NOMO-1 (cell line): Measurements from ENCODE around the gene UGT1A8.
"Not testable (repeated sequence)": the region's sequence is repeated elsewhere in the genome, so short reads cannot be mapped to it uniquely, and the experiment has no call there.

Experiments used
- DNase-seq, 2 experiments: peaks; one replicate each; lab custom pipeline; 2025; ENCODE audit not compliant: unreplicated experiment in 2 of 2; lab: John Stamatoyannopoulos, UW

Gene UGT1A8

DNA sequence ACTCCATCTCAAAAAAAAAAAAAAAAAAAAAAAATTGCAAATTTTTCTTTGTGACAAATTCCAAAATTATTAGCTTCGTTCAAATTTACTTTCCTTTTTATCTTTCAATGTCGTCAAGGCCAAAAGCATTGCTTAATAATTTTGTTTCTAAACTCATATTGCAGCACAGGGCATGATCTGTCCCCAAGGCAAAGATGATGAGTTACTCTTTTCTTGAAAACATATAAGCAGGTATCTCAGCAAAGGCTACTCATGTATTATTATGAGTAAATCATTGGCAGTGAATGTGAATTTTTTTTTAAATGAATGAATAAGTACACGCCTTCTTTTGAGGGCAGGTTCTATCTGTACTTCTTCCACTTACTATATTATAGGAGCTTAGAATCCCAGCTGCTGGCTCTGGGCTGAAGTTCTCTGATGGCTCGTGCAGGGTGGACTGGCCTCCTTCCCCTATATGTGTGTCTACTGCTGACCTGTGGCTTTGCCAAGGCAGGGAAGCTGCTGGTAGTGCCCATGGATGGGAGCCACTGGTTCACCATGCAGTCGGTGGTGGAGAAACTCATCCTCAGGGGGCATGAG, 64.2 kb downstream of the UGT1A8 start, which contains the start of gene UGT1A7:
Gene UGT1A7 (plus strand): TSS at position 381 of the 579 bp plus-strand sequence. CDS start 37 bp downstream, at position 418.
- DNase-seq: no peak

DNA sequence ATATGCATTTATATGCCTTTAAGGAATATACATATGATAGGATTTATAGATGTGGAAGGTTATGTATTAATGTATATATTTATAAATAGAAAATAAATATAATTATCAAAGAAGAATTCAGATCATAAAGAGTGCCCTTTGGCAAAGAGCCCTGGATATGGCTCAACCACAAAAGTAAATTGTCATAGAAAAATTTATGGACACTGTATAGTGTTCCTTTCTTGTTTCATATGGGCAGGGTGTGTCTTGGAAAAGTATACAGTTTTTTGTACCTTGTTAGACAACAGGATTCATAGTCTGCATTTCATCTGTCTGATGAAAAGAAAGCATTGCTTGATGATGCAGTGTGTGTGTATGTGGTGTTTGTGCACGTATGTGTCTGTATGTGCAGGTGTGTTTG, 67.2 kb downstream of the UGT1A8 start:
- no peak for DNase-seq

DNA sequence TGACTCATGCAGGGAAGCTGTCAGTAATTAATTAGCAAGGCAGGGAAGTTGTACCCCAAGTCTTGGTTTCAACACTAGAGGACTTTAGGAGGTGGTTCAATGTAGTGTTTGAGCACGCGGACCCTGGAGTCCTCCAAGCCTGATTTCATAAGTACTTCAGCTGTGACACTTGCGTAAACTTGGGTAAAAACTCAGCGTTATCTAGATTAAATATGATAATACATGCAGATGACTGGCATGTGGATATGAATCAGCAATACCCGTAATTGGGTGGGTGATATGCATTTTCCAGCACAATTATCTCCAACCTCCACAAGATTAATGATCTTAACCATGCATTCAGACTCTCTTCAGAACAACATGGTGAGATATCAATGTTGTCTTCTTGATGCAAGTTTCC, 69.5 kb downstream of the UGT1A8 start:
- no peak for DNase-seq

DNA sequence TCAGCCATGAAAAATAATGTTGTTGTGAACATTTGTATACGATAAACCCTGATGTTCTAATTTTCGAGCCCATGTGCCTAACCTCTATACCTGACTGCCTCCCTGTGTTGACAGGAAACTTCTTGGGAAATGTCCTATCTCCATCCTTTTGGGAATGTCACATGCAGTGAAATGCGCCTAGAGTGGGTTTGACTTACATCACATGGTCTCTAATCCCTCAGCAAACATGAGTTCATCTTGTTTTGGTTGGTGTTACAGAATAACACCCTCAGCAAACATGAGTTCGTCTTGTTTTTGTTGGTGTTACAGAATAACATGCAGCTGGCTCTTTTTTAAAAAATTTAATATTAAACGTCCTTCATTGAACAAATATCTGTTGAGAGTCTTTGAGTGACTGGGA, 70.9 kb downstream of the UGT1A8 start:
- no peak for DNase-seq

DNA sequence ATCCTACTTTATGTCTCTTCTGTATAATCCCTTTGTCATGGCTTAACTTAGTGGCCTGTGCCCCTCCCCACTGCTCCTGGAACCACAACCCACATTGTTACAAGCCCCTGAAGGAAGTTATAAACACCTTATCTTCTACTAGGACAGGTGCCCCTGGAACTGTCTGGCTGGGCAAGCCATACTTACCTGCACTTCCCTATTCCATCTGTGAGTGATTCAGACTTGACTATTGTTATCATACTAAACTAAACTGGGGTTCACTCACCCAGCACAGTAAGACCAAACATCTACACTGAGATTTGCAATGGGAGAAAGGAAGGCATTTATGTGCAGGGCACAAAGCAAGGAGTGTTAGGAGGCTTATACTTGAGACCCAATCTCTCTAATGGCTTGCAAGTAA, 71.6 kb downstream of the UGT1A8 start:
- DNase-seq: no peak

DNA sequence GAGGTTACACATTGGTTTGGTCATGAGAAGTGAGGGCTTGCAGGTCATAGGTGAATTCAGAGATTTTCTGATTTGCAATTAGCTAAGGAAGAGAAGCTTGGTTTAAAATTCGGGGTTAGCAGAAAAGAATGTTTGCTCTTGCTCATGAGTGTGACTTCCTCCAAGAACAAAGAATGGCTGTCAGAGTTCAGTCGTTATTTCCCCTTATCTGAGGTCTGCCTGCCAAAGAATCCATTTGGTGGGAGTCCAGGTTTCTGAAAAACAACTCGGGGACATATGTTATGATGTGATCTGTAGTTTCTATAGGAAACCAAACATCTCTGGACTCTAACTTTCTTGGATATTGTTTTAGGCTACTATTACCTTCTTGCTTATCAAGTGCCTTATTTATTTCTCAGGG, 72.1 kb downstream of the UGT1A8 start:
- no peak for DNase-seq

DNA sequence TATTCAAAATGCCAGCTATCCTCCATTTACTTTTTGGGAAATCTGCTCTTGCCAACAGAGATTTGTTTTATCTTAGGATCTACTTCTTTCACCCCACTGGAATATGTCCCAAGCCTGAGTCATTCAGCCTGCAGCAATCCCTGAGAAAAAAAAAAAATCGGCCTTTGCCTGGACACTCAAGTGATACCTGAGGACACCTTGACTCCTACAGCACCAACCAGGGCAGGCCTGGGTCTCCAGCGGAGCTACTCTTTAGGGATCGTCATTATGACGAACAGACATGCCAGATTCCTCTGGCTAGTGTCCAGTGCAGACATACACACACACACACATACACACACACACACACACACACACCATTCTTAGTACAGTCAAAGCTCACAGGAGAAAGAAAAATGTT, 73.0 kb downstream of the UGT1A8 start:
- no peak for DNase-seq

DNA sequence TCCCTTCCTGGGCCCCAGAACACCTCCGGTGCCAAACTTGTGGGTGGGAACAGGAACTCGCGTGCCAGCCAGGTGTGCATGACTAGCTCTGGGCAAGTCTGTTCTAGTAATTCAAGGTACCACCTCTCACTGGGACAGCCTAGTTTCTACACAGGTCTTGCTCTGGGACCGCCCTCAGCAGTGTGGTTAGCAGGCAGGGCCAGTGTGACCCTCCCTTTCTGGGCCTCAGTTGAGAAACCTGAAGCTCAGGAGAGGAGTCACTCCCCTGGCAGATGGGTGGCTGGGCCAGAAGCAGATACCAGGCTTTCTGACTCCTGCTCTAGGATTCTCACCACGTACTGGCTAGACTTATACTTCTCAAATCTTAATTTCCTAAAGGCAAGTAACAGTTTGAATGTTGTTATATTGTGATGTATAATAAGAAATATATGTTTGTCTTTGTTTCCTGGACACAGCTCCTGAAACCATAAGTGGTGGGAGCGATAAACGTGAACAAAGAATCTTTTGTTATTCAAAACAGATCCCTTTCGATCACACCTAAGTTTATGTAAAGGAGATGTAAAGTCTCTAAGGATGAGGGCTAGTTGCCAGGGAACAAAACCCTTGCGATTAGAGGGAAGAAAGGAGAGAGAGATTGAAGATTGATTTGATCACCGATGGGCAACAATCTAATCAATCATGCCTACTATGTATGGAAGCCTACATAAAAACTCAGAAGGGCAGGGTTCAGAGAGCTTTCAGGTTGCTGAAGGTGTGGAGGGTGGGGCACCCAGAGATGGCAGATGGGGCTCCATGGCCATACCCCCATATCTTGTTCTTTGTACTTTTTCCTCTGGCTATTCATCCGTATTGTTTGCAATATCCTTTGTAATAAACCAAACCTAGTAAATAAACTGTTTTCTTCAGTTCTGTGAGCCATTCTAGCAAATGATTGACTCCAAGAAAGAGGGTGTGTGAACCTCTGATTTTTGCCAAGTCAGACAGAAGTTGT, 74.3 kb downstream of the UGT1A8 start:
- DNase-seq: no peak

DNA sequence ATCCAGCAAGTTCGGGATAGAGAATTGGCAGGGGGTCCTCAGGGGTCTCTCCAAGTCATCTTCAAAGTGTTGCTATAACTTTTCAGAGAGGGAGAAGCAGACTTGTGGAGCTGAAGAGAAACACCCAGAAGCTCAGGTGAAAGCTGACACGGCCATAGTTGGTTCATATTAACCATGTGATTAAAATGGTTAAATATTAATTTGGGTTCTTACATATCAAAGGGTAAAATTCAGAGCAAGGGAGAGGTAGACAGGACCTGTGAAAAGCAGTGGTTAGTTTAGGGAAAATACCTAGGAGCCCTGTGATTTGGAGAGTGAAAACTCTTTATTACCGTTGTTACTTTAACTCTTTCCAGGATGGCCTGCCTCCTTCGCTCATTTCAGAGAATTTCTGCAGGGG, 75.2 kb downstream of the UGT1A8 start, which contains the start of gene UGT1A6:
Gene UGT1A6 (plus strand): TSS at position 243 of the 400 bp plus-strand sequence. CDS start 115 bp downstream, at position 358.
- no peak for DNase-seq

DNA sequence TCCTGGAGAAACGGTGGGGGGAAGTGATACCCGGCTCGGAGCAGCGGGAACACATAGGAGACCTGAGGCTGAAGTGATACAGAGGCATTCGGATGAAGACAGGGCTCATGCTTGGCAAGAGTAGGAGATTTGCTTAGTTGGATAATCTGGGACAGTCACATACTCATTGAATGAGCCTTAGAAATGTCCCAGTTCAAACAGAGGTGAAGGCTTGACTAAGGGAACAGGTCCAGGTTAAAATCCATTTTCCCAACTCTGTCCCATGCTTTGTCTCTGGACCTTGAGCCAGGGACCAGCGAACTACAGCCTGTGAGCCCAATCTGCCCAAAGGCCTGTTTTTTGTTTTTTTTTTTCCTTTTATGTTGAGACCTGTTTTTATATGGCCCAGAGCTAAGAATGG, 76.5 kb downstream of the UGT1A8 start:
- DNase-seq: no peak

DNA sequence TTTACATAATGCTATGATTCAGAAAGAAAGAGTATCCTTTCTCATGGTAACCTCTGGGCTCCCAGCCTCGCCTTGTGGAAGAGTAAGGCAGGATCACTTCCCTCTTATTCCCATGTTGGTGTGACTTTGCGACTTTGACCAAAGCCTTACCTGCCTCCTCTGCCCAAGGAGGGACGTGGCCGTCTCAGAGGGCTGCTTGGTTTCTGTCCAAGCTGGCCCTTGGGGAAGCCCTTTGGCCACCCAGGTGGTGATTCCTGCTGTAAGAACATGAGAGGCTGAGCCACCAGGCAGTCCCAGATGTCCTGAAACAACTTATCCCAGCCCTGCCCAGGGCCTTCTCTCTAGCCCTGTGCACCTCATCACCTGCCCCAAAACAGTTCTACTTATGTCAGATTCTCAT, 81.3 kb downstream of the UGT1A8 start:
- no peak for DNase-seq

DNA sequence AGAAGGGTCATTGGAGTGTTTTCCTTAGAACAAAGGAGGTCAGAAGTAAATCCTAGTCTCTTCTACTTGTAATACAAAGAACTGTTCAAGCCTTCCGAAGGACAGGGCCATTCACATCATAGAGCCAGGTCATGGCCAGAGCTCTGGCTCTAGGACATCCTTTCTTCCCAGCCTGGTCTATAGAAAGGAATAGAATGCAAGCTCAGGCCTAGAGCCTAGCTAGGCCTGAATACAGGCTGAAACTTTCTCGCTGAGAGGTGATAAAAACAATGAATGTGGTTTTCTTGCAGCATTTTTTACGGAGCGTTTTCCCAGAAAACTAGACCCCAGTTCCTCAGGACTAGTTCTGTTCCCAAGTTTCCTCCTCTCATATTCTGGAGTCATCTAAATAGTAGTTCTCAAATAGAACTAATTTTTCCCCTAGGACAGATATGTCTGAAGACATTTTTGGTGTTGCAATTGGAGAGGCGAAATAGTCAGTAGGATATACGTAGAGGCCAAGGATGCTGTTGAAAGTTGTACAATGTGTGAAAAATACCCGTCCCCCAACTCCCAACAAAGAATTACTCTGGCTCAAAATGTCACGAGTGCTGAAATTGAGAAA, 82.1 kb downstream of the UGT1A8 start:
- DNase-seq: no peak

DNA sequence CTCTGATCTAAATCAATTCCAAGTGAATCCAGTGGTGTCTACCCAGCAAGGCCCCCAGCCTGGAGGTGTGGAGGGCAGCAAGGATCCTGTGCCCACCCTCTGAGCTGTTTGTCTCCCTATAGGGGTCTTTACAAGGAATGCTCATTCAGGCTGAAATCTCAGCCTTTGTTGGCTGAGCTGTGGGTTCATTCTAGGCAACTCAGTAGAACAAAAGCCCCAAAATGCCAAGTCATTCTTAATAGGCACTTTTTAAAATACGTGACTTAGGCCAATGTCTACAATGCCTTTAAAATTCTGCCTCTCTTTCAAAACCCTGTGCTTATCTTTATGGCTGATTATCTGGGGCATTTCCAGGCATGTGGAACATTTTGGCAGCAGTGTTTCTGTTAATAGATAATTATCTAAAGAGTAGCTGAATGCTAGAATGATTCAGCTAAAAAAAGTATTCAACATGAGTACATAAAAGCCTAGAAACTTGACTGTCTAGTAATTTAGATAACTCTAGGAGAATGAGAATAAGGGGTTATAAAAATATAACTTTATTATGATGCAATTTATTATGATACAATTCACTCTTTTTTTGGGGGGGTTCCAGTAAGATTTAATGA, 82.7 kb downstream of the UGT1A8 start:
- DNase-seq: no peak

DNA sequence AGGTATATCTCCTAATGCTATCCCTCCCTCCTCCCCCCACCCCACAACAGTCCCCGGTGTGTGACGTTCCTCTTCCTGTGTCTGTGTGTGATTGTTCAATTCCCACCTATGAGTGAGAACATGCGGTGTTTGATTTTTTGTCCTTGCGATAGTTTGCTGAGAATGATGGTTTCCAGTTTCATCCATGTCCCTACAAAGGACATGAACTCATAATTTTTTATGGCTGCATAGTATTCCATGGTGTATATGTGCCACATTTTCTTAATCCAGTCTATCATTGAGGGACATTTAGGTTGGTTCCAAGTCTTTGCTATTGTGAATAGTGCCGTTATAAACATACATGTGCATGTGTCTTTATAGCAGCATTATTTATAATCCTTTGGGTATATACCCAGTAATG, 83.4 kb downstream of the UGT1A8 start:
- DNase-seq: not testable (repeated sequence)

DNA sequence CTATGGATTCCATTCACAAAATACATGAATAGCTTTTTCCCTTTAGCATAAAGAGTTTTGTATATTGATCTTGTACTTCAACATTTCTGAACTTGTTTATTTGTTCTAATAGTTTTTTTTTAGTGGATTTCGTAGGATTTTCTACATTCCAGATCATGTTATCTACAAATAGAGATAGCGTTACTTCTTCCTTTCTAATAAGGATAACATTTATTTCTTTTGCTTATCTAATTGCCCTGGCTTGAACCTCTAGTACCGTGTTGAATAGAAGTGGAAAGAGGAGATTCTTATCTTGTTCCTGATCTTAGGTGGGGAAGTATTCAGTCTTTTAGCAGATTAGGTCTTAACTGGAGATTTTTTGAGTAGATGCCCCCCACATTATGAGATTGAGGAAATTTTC, 84.8 kb downstream of the UGT1A8 start:
- DNase-seq: no peak

DNA sequence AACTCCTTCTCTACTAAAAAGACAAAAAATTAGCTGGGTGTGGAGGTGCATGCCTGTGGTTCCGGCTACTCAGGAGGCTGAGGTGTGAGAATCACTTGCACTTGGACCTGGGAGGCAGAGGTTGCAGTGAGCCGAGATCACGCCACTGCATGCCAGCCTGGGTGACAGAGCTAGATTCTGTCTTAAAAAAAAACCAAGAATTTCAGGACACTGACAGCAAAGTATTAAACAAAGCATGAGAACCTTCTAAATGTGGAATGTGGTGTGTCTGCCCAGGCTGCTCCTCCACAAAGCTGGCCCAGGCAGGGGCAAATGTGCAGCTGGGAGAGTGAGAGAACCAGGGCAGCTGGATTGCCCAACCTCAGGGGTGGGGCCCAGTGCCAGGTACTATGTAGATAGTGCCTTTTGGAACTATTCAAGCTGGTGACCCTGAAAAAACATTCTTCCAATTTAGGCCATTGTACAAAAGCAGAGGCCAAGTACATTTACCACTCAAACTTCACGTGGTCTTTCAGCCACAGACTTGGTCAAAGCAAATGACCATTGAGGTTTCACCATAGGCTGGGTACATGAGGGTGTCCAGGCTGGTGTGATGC, 88.6 kb downstream of the UGT1A8 start:
- no peak for DNase-seq

DNA sequence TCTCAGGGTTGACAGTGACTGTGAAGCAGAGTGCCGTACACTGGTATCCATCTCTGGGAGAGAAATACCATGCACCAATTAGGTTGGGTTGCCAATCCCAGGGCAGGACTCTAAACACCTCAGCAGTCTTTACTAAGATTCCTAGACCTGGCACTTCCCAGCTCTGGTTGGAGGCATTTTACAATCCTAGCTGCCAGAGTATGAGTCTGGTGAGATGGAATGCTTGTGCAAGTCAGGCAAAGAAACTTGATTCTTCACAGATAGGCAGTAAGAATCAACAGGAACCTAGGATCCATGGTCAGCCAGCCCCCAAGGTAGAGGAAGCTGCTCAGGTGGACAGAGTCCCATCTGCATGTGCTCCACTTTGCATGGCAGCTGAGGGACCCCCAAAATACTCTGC, 89.3 kb downstream of the UGT1A8 start:
- no peak for DNase-seq

DNA sequence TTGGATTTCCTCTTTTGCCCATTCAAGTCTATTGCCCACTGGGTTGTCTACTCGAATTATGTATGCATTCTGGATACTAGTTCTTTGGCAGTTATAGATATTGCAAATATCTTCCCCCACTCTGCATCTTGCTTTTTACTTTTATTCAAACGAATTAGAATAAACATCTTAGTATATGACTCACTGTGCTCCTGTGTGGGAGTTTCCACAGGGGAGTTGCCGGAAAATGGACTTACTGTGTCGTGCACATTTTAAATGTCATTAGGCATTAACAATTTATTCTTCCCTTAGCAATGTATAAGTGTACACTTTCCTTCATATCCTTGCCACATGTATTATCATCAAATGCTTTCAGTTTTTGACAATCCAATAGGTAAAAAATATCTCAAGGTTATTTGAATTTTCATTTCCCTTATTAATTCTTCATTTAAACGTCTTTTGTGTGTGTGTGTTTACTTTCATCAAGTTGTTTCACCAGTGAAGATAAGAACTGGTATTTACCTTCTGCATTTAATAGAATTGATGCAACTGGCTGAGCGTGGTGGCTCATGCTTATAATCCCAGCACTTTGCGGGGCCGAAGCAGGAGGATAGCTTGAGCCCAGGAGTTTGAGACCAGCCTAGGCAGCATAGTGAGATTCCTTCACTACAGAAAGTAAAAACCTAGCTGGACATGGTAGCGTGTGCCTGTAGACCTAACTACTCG, 90.7 kb downstream of the UGT1A8 start:
- DNase-seq: no peak

DNA sequence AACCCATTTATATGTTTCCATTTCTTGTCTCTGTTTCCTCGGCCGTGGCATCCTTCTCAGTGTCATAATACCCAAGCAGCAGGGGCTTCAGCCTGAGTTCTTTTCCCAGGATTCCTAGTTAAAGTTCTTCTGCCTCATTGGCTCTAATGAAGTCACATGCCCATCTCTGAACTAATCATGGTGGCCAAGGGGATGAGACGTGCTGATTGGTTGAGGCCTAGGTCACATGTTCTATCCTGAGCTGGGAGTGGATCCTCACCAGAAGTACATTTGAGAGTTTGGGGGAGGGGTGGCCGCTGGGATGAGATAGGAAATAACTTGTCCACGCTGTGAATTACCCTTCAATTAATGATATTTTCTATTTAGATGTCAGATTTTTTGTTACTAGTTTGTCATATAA, 91.5 kb downstream of the UGT1A8 start:
- DNase-seq: no peak

DNA sequence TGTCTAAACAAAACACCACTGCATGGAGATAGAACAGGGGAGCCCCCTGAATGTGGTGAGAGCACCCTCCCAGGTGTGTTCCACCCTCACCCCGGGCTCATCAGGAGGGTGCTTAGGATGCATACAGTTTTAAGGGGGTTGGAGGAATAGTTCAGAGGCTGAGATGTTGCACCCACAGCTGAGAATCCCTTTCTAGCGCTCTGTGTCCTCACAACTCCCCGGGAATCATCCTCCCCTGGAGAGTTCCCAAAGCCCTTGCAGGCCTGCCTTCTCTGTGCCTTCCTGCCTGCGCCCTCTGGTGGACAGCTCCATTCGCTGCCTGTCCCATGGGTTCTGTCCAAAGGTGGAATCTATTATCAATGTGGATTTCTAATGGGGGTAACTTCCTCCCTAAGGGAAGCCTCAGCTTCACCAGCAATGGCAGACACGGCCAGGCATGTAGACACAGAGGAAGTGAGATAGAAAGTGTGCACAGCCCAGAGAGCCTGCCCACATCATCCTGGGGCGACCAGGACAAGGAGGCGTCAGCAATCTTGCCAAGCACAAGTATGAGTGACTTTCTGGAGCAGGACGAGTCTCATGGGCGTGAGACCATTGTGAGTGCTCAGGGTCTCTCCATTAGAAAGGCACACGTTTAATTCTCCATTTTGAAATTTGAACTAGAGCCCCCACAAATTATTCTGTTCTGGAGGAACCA, 94.0 kb downstream of the UGT1A8 start:
- peak; percentile 17 to 26 for DNase-seq
